Activated CD8-positive, alpha-beta memory T cell treated with anti-CD3 and anti-CD28 coated beads for 48 hours (primary cell): ENCODE results near the gene CX3CR1.
A peak's percentile ranks its signal among the peaks of the same experiment; 100 is the strongest.

Experiments
- DNase-seq, 3 experiments: peaks; one replicate each; pipeline ENCODE4 v3.0.0-alpha.2; 2020; ENCODE audit warnings: low read depth in 2 of 3, low spot score in 2 of 3

The CX3CR1 gene

GRCh38 chr3:39292961-39293360 lies 13.1 kb upstream of the CX3CR1 start:
- DNase-seq: no peak

GRCh38 chr3:39291903-39292329 lies 12.1 kb upstream of the CX3CR1 start:
- peak; percentile 39 to 77 (median 75) for DNase-seq

GRCh38 chr3:39290255-39290654 lies 10.4 kb upstream of the CX3CR1 start:
- no peak for DNase-seq

- DNase-seq: no peak
These were observed 9.3 kb upstream of the CX3CR1 start for GRCh38 chr3:39289107-39289506.

- peak in 2 of 3 experiments; percentile 55 to 69 for DNase-seq
These were observed 8.5 kb upstream of the CX3CR1 start for GRCh38 chr3:39288300-39288808.

- DNase-seq: no peak
These were observed 7.7 kb upstream of the CX3CR1 start for GRCh38 chr3:39287216-39288164.

GRCh38 chr3:39286771-39287170 lies 6.9 kb upstream of the CX3CR1 start:
- no peak for DNase-seq

GRCh38 chr3:39285332-39285731 lies 5.5 kb upstream of the CX3CR1 start:
- DNase-seq: no peak

GRCh38 chr3:39284457-39284881 lies 4.6 kb upstream of the CX3CR1 start:
- DNase-seq: no peak

GRCh38 chr3:39282057-39282456 lies 2.2 kb upstream of the CX3CR1 start:
- DNase-seq: no peak

- DNase-seq: no peak
These were observed 1.7 kb upstream of the CX3CR1 start for GRCh38 chr3:39281533-39281932.

GRCh38 chr3:39280571-39280970 lies 735 bp upstream of the CX3CR1 start:
- DNase-seq: no peak

GRCh38 chr3:39278616-39278935 lies 1.3 kb downstream of the CX3CR1 start:
- DNase-seq: no peak

GRCh38 chr3:39277893-39278615 lies 1.8 kb downstream of the CX3CR1 start:
- DNase-seq: no peak

GRCh38 chr3:39276746-39277145 lies 3.1 kb downstream of the CX3CR1 start:
- DNase-seq: no peak

GRCh38 chr3:39275963-39276593 lies 3.8 kb downstream of the CX3CR1 start:
- DNase-seq: no peak

- DNase-seq: no peak
These were observed 4.8 kb downstream of the CX3CR1 start for GRCh38 chr3:39275052-39275451.

GRCh38 chr3:39273119-39273518 lies 6.7 kb downstream of the CX3CR1 start:
- DNase-seq: no peak

- DNase-seq: no peak
These were observed 7.6 kb downstream of the CX3CR1 start for GRCh38 chr3:39272191-39272590.

- no peak for DNase-seq
These were observed 8.4 kb downstream of the CX3CR1 start for GRCh38 chr3:39271363-39271914.

- DNase-seq: no peak
These were observed 10.3 kb downstream of the CX3CR1 start for GRCh38 chr3:39269528-39269927.
